Activated CD4-positive, alpha-beta T cell treated with anti-CD3 and anti-CD28 coated beads, Interleukin-2, amount 10 ng/mL, durations not matched to agents 7 days and 5 days (primary cell): Measurements from ENCODE around the gene ATG9B. TPM values are rescaled to one million over a fixed set of nuclear protein-coding genes. Genes with fewer than 3 reads are reported as not detected.
A peak's percentile ranks its signal among the peaks of the same experiment; 100 is the strongest.

Experiments
- CTCF ChIA-PET: fragments of 350-600 bp; sonication (Branson Sonifier 250); formaldehyde crosslinking; loops from one replicate; lab custom pipeline; 2021; ENCODE audit warnings: antibody characterized with exemption; lab: Charles Lee
- POLR2A ChIA-PET: fragments of 350-600 bp; sonication (Branson Sonifier 250); formaldehyde crosslinking; loops from one replicate; lab custom pipeline; 2021; ENCODE audit warnings: antibody characterized with exemption; lab: Charles Lee
- DNase-seq: peaks from one replicate; pipeline ENCODE4 v3.0.0-alpha.2; 2020
- H3K27ac Mint-ChIP-seq: one replicate; pipeline ENCODE4 v1.8.0; 2021; ENCODE audit warnings: mild to moderate bottlenecking, moderate library complexity, mixed read lengths
- H3K27me3 Mint-ChIP-seq: one replicate; pipeline ENCODE4 v1.8.0; 2021; ENCODE audit warnings: mixed read lengths
- H3K36me3 Mint-ChIP-seq: one replicate; pipeline ENCODE4 v1.8.0; 2021; ENCODE audit warnings: low read depth, mixed read lengths
- H3K4me1 Mint-ChIP-seq: one replicate; pipeline ENCODE4 v1.8.0; 2021; ENCODE audit warnings: mixed read lengths
- H3K4me3 Mint-ChIP-seq: one replicate; pipeline ENCODE4 v1.8.0; 2021; ENCODE audit warnings: mild to moderate bottlenecking, moderate library complexity, mixed read lengths
- H3K9me3 Mint-ChIP-seq: one replicate; pipeline ENCODE4 v1.8.0; 2021; ENCODE audit warnings: mixed read lengths
- total RNA-seq, 2 experiments: library from RNA; stranded (reverse); gene quantifications; one replicate each; pipeline ENCODE4 v1.2.3, GENCODE V29; 2021

Gene ATG9B
- total RNA-seq, 2 experiments from 2014 or later: 12.1 to 12.3 TPM

GRCh38 chr7:151010037-151010306 lies 14.3 kb downstream of the ATG9B start:
- Mint-ChIP-seq H3K4me3 (peak overlapping the region; percentile 70), H3K36me3 (peaks cover 23% of the 10 kb centered on the region)

GRCh38 chr7:151009327-151010036 lies 14.8 kb downstream of the ATG9B start:
- Mint-ChIP-seq H3K36me3 (peaks cover 21% of the 10 kb centered on the region), H3K9me3 (no peaks in the 10 kb centered on the region), H3K4me3 (no peak overlapping the region), H3K27ac (peak overlapping the region; percentile 94), H3K4me1 (peaks cover 70% of the 10 kb centered on the region), H3K27me3 (no peaks in the 10 kb centered on the region)
- CTCF ChIA-PET: interaction anchor here (0.6 to 6.3 kb wide), 17 partner anchors 11 to 223 kb away, joined by 3 to 79 read pairs (median 4); partner anchors contain the start of genes ABCB8, ATG9B and FASTK
- POLR2A ChIA-PET: no interaction called here
- DNase-seq: no peak

More at GRCh38 chr7:151010037-151010306, 14.3 kb downstream of the ATG9B start:
- Mint-ChIP-seq H3K9me3 (no peaks in the 10 kb centered on the region), H3K4me1 (peaks cover 75% of the 10 kb centered on the region), H3K27ac (peak overlapping the region; percentile 94), H3K27me3 (no peaks in the 10 kb centered on the region)
- no peak for DNase-seq
- ChIA-PET CTCF (interaction anchor here (1.0 to 6.3 kb wide), 14 partner anchors 10 to 101 kb away, joined by 3 to 79 read pairs (median 4); partner anchors contain the start of genes ABCB8, ATG9B and FASTK), POLR2A (interaction anchor here (1.4 kb wide), 1 partner anchor 71 kb away, joined by 4 read pairs; the partner anchor contains the start of gene FASTK)

DNA sequence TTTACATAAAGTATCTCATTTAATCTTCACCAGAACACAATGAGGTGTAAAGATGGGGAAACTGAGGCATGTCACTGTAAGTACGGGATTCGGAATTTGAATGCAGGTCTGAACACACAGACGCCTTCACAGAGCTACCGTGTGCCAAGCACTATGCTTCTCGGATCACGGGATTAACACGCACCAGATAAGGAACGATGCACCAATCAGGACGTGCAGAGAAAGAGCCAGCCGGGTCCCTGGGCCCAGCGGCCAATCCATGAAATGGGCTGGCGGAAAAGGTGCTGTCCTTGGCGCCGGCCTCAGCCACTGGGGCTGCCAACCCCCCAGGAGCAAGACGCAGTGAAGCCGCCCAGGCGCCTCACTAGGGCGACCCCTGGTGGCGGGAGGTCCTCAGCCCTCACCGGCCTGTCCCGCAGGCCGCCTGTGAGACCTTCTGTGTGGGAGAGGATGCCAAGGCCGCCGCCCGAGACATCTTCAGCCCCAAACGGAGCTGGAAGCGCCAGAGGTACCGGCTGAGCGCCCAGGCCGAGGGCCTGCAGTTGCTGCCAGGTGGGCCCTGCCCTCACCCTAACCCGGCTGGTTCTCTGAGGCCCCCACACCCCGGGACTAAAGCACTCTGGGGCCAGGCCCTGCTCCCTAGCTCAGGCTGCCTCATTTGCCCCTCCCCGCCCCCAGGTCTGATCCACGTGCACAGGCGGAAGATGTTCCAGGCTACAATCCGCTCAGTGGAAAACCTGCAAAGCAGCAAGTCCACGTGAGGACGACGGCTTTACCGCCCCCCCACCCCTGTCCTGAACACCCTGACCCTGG lies 15.6 kb downstream of the ATG9B start:
- peaks cover 64% of the 10 kb centered on the region for H3K4me1 Mint-ChIP-seq
- H3K27ac Mint-ChIP-seq: peak overlapping the region; percentile 93
- no peaks in the 10 kb centered on the region for H3K9me3 Mint-ChIP-seq
- H3K4me3 Mint-ChIP-seq: peak overlapping the region; percentile 74
- H3K27me3 Mint-ChIP-seq: no peaks in the 10 kb centered on the region
- POLR2A ChIA-PET: interaction anchor here (1.2 kb wide), 1 partner anchor 19 kb away, joined by 3 read pairs; the partner anchor contains the start of gene ABCB8
- DNase-seq: peak; percentile 70
- peaks cover 17% of the 10 kb centered on the region for H3K36me3 Mint-ChIP-seq
- CTCF ChIA-PET: interaction anchor here (0.6 to 6.3 kb wide), 21 partner anchors 11 to 222 kb away, joined by 3 to 79 read pairs (median 4); partner anchors contain the start of genes ABCB8, ATG9B and FASTK

GRCh38 chr7:151008143-151008510 lies 16.2 kb downstream of the ATG9B start:
- POLR2A ChIA-PET: interaction anchor here (1.2 kb wide), 1 partner anchor 20 kb away, joined by 3 read pairs; the partner anchor contains the start of gene ABCB8
- Mint-ChIP-seq H3K9me3 (no peaks in the 10 kb centered on the region), H3K4me3 (peak overlapping the region; percentile 74), H3K4me1 (peaks cover 60% of the 10 kb centered on the region), H3K27ac (peak overlapping the region; percentile 93), H3K36me3 (peaks cover 17% of the 10 kb centered on the region), H3K27me3 (no peaks in the 10 kb centered on the region)
- CTCF ChIA-PET: interaction anchor here (0.6 to 6.3 kb wide), 14 partner anchors 11 to 678 kb away, joined by 3 to 79 read pairs (median 4); partner anchors contain the start of genes ABCB8 and ATG9B
- DNase-seq: peak; percentile 60

DNA sequence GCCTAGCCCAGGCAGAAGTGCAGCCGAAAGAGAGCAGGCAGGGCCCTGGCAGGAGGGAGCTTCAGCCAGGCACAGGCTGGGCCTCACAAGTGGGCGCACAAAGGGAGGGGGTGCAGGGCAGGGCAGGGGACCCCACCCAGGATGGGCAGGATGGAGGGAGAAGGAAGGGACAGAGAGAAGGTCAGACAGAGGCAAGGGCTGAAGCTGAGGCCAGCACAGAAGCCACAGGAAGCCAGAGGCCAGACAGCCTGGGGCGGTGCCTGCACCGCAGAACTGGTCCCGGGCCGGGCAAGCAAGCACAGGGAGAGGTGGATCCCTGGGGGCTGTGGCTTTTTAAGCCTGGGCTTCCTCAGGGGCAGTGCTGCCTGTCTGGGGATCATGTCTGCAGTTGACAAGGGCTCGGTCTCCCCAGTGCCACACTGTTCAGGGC lies 16.8 kb downstream of the ATG9B start:
- ChIA-PET POLR2A (no interaction called here), CTCF (interaction anchor here (0.6 to 6.3 kb wide), 12 partner anchors 10 to 678 kb away, joined by 3 to 79 read pairs (median 4); partner anchors contain the start of gene ATG9B)
- peak overlapping the region; percentile 93 for H3K27ac Mint-ChIP-seq
- no peaks in the 10 kb centered on the region for H3K9me3 Mint-ChIP-seq
- DNase-seq: no peak
- H3K36me3 Mint-ChIP-seq: peaks cover 14% of the 10 kb centered on the region
- H3K4me1 Mint-ChIP-seq: peaks cover 54% of the 10 kb centered on the region
- peak overlapping the region; percentile 74 for H3K4me3 Mint-ChIP-seq
- no peaks in the 10 kb centered on the region for H3K27me3 Mint-ChIP-seq

- peaks cover 46% of the 10 kb centered on the region for H3K4me1 Mint-ChIP-seq
- CTCF ChIA-PET: interaction anchor here (0.5 to 6.3 kb wide), 7 partner anchors 9 to 1135 kb away, joined by 3 to 79 read pairs (median 4); partner anchors contain the start of gene ATG9B
These were observed 17.5 kb downstream of the ATG9B start for GRCh38 chr7:151006590-151007300.

GRCh38 chr7:151005566-151005965 lies 18.7 kb downstream of the ATG9B start:
- peak overlapping the region; percentile 41 for H3K27ac Mint-ChIP-seq

More at GRCh38 chr7:151006590-151007300, 17.5 kb downstream of the ATG9B start:
- no peaks in the 10 kb centered on the region for H3K27me3 Mint-ChIP-seq
- POLR2A ChIA-PET: no interaction called here
- H3K27ac Mint-ChIP-seq: peak overlapping the region; percentile 81
- H3K36me3 Mint-ChIP-seq: peaks cover 8% of the 10 kb centered on the region
- no peak for DNase-seq
- no peak overlapping the region for H3K4me3 Mint-ChIP-seq
- no peaks in the 10 kb centered on the region for H3K9me3 Mint-ChIP-seq

GRCh38 chr7:151003572-151003971 lies 20.7 kb downstream of the ATG9B start:
- peaks cover 31% of the 10 kb centered on the region for H3K4me1 Mint-ChIP-seq
- ChIA-PET CTCF (interaction anchor here (3.3 kb wide), 1 partner anchor 9 kb away, joined by 10 read pairs; no protein-coding TSS in a partner anchor), POLR2A (no interaction called here)
- peak overlapping the region; percentile 19 for H3K27ac Mint-ChIP-seq
- no peak for DNase-seq
- peaks cover 7% of the 10 kb centered on the region for H3K36me3 Mint-ChIP-seq
- no peaks in the 10 kb centered on the region for H3K27me3 Mint-ChIP-seq
- no peaks in the 10 kb centered on the region for H3K9me3 Mint-ChIP-seq
- H3K4me3 Mint-ChIP-seq: no peak overlapping the region

More at GRCh38 chr7:151005566-151005965, 18.7 kb downstream of the ATG9B start:
- Mint-ChIP-seq H3K27me3 (no peaks in the 10 kb centered on the region), H3K9me3 (no peaks in the 10 kb centered on the region), H3K4me3 (no peak overlapping the region), H3K4me1 (peaks cover 36% of the 10 kb centered on the region), H3K36me3 (peaks cover 6% of the 10 kb centered on the region)
- no peak for DNase-seq
- POLR2A ChIA-PET: no interaction called here
- CTCF ChIA-PET: interaction anchor here (1.6 to 3.3 kb wide), 2 partner anchors 8 to 11 kb away, joined by 4 to 10 read pairs; no protein-coding TSS in a partner anchor

DNA sequence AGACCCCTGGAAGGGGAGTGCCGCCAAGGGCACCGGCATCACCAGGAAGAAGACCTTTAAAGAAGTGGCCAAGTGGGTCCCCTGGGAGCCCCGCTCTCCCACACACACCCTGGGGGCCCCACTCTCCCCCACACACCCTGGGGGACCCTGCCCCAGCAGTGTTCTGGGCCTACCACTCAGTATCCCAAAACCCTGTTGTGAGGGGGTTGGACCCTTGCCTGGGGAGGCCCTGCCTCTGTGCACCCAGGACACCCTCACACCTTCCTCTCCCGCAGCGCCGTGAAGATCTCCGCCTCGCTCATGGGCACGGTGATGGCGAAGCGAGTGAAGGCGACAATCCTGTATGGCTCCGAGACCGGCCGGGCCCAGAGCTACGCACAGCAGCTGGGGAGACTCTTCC lies 22.7 kb downstream of the ATG9B start:
- Mint-ChIP-seq H3K27ac (no peak overlapping the region), H3K9me3 (no peaks in the 10 kb centered on the region), H3K4me1 (peaks cover 32% of the 10 kb centered on the region), H3K36me3 (peaks cover 10% of the 10 kb centered on the region), H3K4me3 (no peak overlapping the region), H3K27me3 (no peaks in the 10 kb centered on the region)
- ChIA-PET POLR2A (no interaction called here), CTCF (interaction anchor here (0.6 to 0.7 kb wide), 2 partner anchors 10 to 235 kb away, joined by 3 read pairs; no protein-coding TSS in a partner anchor)
- DNase-seq: no peak

DNA sequence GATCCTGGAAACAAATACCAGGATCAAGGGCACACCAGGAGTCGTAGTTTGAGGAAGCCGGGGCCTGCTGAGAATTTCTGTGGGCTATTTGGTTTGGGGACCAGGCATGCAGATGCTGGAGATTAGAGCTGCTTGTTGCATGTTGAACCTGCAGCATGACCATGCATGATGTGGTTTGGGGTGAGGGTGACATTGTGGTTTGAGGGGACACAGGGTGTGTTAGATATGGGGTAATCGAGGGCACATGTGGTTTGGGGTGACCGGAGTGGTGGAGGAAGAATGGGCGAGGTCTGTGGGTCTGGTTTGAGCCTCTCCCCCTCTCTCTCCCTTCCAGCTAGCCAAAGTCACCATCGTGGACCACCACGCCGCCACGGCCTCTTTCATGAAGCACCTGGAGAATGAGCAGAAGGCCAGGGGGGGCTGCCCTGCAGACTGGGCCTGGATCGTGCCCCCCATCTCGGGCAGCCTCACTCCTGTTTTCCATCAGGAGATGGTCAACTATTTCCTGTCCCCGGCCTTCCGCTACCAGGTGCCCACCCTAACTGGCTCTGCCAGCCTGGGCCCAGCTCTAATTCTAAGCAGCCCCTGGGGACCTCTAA lies 23.3 kb downstream of the ATG9B start:
- Mint-ChIP-seq H3K27ac (no peak overlapping the region), H3K4me3 (no peak overlapping the region), H3K36me3 (peaks cover 10% of the 10 kb centered on the region), H3K27me3 (no peaks in the 10 kb centered on the region), H3K4me1 (peaks cover 32% of the 10 kb centered on the region), H3K9me3 (no peaks in the 10 kb centered on the region)
- CTCF ChIA-PET: interaction anchor here (1.0 kb wide), 1 partner anchor 27 kb away, joined by 3 read pairs; the partner anchor contains the start of gene ABCB8
- POLR2A ChIA-PET: no interaction called here
- DNase-seq: no peak

GRCh38 chr7:150999497-151000230 lies 24.6 kb downstream of the ATG9B start:
- H3K27ac Mint-ChIP-seq: no peak overlapping the region
- ChIA-PET CTCF (interaction anchor here (1.0 to 3.6 kb wide), 2 partner anchors 10 to 29 kb away, joined by 3 to 28 read pairs; partner anchors contain the start of gene ABCB8), POLR2A (no interaction called here)
- H3K4me1 Mint-ChIP-seq: peaks cover 36% of the 10 kb centered on the region
- H3K27me3 Mint-ChIP-seq: no peaks in the 10 kb centered on the region
- peaks cover 10% of the 10 kb centered on the region for H3K36me3 Mint-ChIP-seq
- no peaks in the 10 kb centered on the region for H3K9me3 Mint-ChIP-seq
- DNase-seq: no peak
- H3K4me3 Mint-ChIP-seq: no peak overlapping the region
